ENCODE data around the gene RNF214. TPM values are rescaled to one million over a fixed set of nuclear protein-coding genes. Genes with fewer than 3 reads are reported as not detected.

RNF214 gene
- total and polyA plus RNA-seq, 5 donors from 2014 or later = 51.0 to 69.6 (median 54.6) TPM

DNA sequence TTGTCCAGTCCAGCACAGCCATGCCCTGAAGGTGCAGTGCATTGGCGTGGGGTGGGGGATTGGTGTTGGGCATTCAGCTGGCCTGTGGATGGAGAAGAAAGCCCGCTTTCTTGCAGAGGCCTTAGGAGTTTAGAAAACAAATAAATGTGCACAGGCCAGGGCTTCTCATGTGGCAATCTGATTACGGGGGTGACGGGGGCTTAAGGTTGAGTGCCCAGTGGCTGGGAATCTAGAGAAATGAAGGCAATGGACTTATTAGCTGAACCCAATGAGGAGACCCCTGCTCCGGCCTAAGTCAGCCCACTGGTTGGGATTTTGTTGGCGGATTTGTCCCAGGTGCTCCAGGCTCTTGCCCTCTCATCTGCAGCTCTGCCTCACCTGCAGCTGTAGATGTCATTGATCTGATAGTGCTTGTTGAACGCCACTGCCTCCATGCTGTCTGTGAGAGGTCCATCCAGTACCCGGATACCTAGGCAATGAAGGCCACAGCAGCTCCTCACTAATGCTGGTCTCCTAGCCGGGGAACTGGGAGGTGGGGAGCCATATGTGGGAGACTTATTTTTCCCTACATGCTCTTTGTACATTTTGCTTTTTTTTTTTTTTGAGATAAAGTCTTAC, 6.8 kb upstream of the RNF214 start:
- ATAC-seq (ENCODE audit: low read depth in 2 of 2) (no peak), DNase-seq (no peak)
- Histone ChIP-seq H3K36me3 (ENCODE audit: control insufficient read depth, insufficient read depth, low read length) (peaks cover 89% of the 10 kb centered on the region), H3K4me3 (ENCODE audit: low read depth, low read length) (no peak overlapping the region), H3K4me1 (ENCODE audit: control insufficient read depth, insufficient read depth, low read length, poor library complexity, severe bottlenecking) (peaks cover 27% of the 10 kb centered on the region), H3K27me3 (ENCODE audit: control insufficient read depth, insufficient read depth, low read length) (no peaks in the 10 kb centered on the region), H3K27ac (ENCODE audit: insufficient read depth, low read length, poor library complexity, severe bottlenecking) (no peak overlapping the region), H3K9me3 (ENCODE audit: control insufficient read depth in 2 of 2, low read length in 2 of 2) (no peaks in the 10 kb centered on the region)
- H3K27ac Mint-ChIP-seq = no peak overlapping the region
- no peak overlapping the region for H3K4me3 Mint-ChIP-seq
- H3K27me3 Mint-ChIP-seq = no peaks in the 10 kb centered on the region
- peaks cover 33% of the 10 kb centered on the region for H3K36me3 Mint-ChIP-seq
- no peaks in the 10 kb centered on the region for H3K9me3 Mint-ChIP-seq
- H3K4me1 Mint-ChIP-seq = peaks cover 0 to 49% (median 29%) of the 10 kb centered on the region in 4 donors

DNA sequence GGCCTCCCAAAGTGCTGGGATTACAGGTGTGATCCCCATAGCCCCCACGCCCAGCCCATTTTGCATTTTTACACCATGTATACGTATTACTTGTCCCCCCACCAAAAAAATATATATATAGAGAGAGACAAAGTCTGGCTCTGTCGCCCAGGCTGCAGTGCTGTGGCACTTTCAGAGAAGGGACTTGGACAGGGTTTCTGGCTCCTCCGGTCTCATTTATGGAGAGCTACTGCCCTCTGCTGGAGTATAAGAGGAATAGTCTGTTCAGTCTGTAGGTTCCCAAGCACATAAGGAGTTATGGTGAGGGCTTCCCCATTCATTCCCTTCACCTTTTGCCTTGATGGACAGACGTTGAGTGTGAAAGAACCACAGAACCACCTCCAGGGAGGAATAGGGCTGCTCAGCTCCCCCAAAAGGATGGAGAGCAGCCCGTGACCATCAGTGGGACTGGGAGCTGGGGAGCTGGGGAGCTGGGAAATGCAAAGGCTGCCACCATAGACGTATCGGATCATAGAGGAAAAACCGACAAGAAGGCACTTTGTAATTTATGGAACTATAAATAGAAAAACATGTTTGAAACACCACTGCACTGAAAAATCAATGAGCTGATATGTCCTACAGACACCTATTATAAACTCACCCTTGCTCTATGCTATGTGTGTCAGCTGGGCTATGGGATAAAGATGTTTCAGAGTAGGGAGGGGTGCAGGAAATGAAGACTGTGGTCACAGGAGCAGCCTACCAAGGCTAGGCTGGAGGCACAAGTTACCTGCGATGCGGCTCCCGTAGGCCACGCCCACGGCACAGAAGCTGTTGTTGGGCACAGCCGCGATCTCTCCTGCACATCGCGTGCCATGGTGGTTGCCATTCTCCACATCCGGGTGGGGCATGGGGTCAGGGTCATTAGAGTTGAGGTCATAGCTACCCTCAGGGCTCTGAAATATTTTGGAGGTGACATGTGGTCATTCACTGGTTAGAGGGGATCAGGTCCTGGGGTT, 5.8 kb upstream of the RNF214 start:
- Histone ChIP-seq H3K27ac (ENCODE audit: insufficient read depth, low read length, poor library complexity, severe bottlenecking) (no peak overlapping the region), H3K4me1 (ENCODE audit: control insufficient read depth, insufficient read depth, low read length, poor library complexity, severe bottlenecking) (peaks cover 35% of the 10 kb centered on the region), H3K9me3 (ENCODE audit: control insufficient read depth in 2 of 2, low read length in 2 of 2) (no peaks in the 10 kb centered on the region), H3K4me3 (ENCODE audit: low read depth, low read length) (no peak overlapping the region), H3K36me3 (ENCODE audit: control insufficient read depth, insufficient read depth, low read length) (peaks cover 78% of the 10 kb centered on the region), H3K27me3 (ENCODE audit: control insufficient read depth, insufficient read depth, low read length) (no peaks in the 10 kb centered on the region)
- Mint-ChIP-seq H3K4me3 (peak overlapping the region; percentile 24 to 80 (median 55)), H3K27me3 (no peaks in the 10 kb centered on the region), H3K27ac (peak overlapping the region; percentile 12 to 86 (median 62)), H3K4me1 (peaks cover 0 to 52% (median 35%) of the 10 kb centered on the region in 4 donors), H3K9me3 (no peaks in the 10 kb centered on the region), H3K36me3 (peaks cover 35% of the 10 kb centered on the region)
- ATAC-seq (ENCODE audit: low read depth in 2 of 2) (peak; percentile 62 to 76), DNase-seq (peak; percentile 42 to 81 (median 75))

GRCh38 chr11:117228091-117228490, 4.4 kb upstream of the RNF214 start:
- ATAC-seq (ENCODE audit: low read depth in 2 of 2) = no peak
- H3K27ac ChIP-seq (ENCODE audit: insufficient read depth, low read length, poor library complexity, severe bottlenecking) = no peak overlapping the region
- H3K4me1 ChIP-seq (ENCODE audit: control insufficient read depth, insufficient read depth, low read length, poor library complexity, severe bottlenecking) = peaks cover 38% of the 10 kb centered on the region

DNA sequence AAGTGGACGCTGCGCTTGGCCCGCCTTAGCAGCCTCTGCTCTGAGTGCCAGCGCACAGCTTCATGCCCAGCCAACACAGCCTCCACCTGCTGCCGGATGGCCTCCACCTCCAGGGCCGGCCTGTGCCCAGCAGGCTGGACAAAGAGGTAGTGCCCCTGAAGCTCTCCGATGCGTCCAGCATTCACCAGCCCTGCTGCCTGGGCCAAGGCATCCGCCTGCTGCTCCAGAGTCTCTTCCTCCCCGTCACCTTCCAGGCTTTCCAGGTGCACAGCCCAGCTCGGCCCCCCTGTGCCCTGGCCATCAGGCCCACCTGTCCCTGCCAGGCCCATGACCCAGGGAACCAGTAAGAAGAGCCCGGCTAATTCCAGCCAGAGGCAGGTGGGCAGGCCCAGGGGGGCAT, 3.1 kb upstream of the RNF214 start:
- DNase-seq (no peak), ATAC-seq (ENCODE audit: low read depth in 2 of 2) (no peak)
- H3K27ac ChIP-seq (ENCODE audit: insufficient read depth, low read length, poor library complexity, severe bottlenecking) = peak overlapping the region; percentile 92
- Mint-ChIP-seq H3K27ac (peak overlapping the region; percentile 95 to 100 (median 97)), H3K4me3 (peak overlapping the region; percentile 93 to 100 (median 96)), H3K36me3 (peaks cover 31% of the 10 kb centered on the region), H3K27me3 (no peaks in the 10 kb centered on the region), H3K4me1 (peaks cover 0 to 67% (median 48%) of the 10 kb centered on the region in 4 donors), H3K9me3 (no peaks in the 10 kb centered on the region)
- H3K4me3 ChIP-seq (ENCODE audit: low read depth, low read length) = peak overlapping the region; percentile 97
- peaks cover 53% of the 10 kb centered on the region for H3K36me3 ChIP-seq (ENCODE audit: control insufficient read depth, insufficient read depth, low read length)
- H3K4me1 ChIP-seq (ENCODE audit: control insufficient read depth, insufficient read depth, low read length, poor library complexity, severe bottlenecking) = peaks cover 49% of the 10 kb centered on the region
- no peaks in the 10 kb centered on the region for H3K27me3 ChIP-seq (ENCODE audit: control insufficient read depth, insufficient read depth, low read length)
- no peaks in the 10 kb centered on the region for H3K9me3 ChIP-seq (ENCODE audit: control insufficient read depth in 2 of 2, low read length in 2 of 2)

More at GRCh38 chr11:117228091-117228490, 4.4 kb upstream of the RNF214 start:
- no peaks in the 10 kb centered on the region for H3K9me3 ChIP-seq (ENCODE audit: control insufficient read depth in 2 of 2, low read length in 2 of 2)
- Mint-ChIP-seq H3K36me3 (peaks cover 31% of the 10 kb centered on the region), H3K4me3 (peak overlapping the region; percentile 15 to 72 (median 68)), H3K4me1 (peaks cover 0 to 57% (median 36%) of the 10 kb centered on the region in 4 donors), H3K9me3 (no peaks in the 10 kb centered on the region), H3K27ac (peak overlapping the region; percentile 60 to 75 (median 66)), H3K27me3 (no peaks in the 10 kb centered on the region)
- H3K4me3 ChIP-seq (ENCODE audit: low read depth, low read length) = no peak overlapping the region
- H3K36me3 ChIP-seq (ENCODE audit: control insufficient read depth, insufficient read depth, low read length) = peaks cover 66% of the 10 kb centered on the region
- no peak for DNase-seq
- no peaks in the 10 kb centered on the region for H3K27me3 ChIP-seq (ENCODE audit: control insufficient read depth, insufficient read depth, low read length)

DNA sequence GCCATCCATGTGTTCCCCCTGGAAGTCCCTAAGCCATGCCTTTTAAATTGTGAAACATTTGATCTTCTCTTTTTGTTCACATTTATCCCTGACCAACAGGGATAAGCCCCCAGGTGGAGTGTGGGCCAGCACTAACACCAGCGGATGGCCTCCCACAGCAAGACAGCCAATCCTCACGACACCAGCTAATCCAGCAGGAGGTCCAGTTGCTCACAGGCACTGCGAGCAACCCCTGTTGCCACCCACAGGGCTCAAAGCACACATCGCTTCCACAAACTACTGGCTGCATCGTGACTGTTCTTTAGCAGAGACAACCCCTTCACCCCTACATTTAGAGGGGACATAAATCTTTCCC, 2.6 kb upstream of the RNF214 start:
- peaks cover 48% of the 10 kb centered on the region for H3K36me3 ChIP-seq (ENCODE audit: control insufficient read depth, insufficient read depth, low read length)
- H3K4me1 Mint-ChIP-seq = peaks cover 0 to 67% (median 49%) of the 10 kb centered on the region in 4 donors
- no peak for ATAC-seq (ENCODE audit: low read depth in 2 of 2)
- H3K27me3 Mint-ChIP-seq = no peaks in the 10 kb centered on the region
- no peaks in the 10 kb centered on the region for H3K27me3 ChIP-seq (ENCODE audit: control insufficient read depth, insufficient read depth, low read length)
- H3K4me3 ChIP-seq (ENCODE audit: low read depth, low read length) = peak overlapping the region; percentile 97
- no peak for DNase-seq
- no peaks in the 10 kb centered on the region for H3K9me3 Mint-ChIP-seq
- peak overlapping the region; percentile 93 to 100 (median 96) for H3K4me3 Mint-ChIP-seq
- peak overlapping the region; percentile 92 for H3K27ac ChIP-seq (ENCODE audit: insufficient read depth, low read length, poor library complexity, severe bottlenecking)
- H3K36me3 Mint-ChIP-seq = peaks cover 31% of the 10 kb centered on the region
- H3K9me3 ChIP-seq (ENCODE audit: control insufficient read depth in 2 of 2, low read length in 2 of 2) = no peaks in the 10 kb centered on the region
- H3K4me1 ChIP-seq (ENCODE audit: control insufficient read depth, insufficient read depth, low read length, poor library complexity, severe bottlenecking) = peaks cover 49% of the 10 kb centered on the region
- H3K27ac Mint-ChIP-seq = peak overlapping the region; percentile 95 to 100 (median 97)

GRCh38 chr11:117230286-117230961, 2.0 kb upstream of the RNF214 start:
- H3K36me3 ChIP-seq (ENCODE audit: control insufficient read depth, insufficient read depth, low read length) = peaks cover 42% of the 10 kb centered on the region
- H3K4me3 ChIP-seq (ENCODE audit: low read depth, low read length) = peak overlapping the region; percentile 97
- Mint-ChIP-seq H3K36me3 (peaks cover 31% of the 10 kb centered on the region), H3K4me3 (peak overlapping the region; percentile 93 to 100 (median 96)), H3K4me1 (peaks cover 0 to 64% (median 49%) of the 10 kb centered on the region in 4 donors), H3K27me3 (no peaks in the 10 kb centered on the region), H3K27ac (peak overlapping the region; percentile 95 to 100 (median 97)), H3K9me3 (no peaks in the 10 kb centered on the region)
- H3K27ac ChIP-seq (ENCODE audit: insufficient read depth, low read length, poor library complexity, severe bottlenecking) = peak overlapping the region; percentile 92
- peaks cover 49% of the 10 kb centered on the region for H3K4me1 ChIP-seq (ENCODE audit: control insufficient read depth, insufficient read depth, low read length, poor library complexity, severe bottlenecking)
- peak; percentile 49 to 54 for ATAC-seq (ENCODE audit: low read depth in 2 of 2)
- DNase-seq = peak in 2 of 3 donors; percentile 75 to 87
- H3K9me3 ChIP-seq (ENCODE audit: control insufficient read depth in 2 of 2, low read length in 2 of 2) = no peaks in the 10 kb centered on the region
- no peaks in the 10 kb centered on the region for H3K27me3 ChIP-seq (ENCODE audit: control insufficient read depth, insufficient read depth, low read length)
